ENCODE results near the gene MYO1G.

The MYO1G gene

GRCh38 chr7:44930921-44931320 lies 47.9 kb downstream of the MYO1G start:
- DNase-seq, result no peak

GRCh38 chr7:44922351-44922694 lies 56.5 kb downstream of the MYO1G start:
- no peak for DNase-seq

DNA sequence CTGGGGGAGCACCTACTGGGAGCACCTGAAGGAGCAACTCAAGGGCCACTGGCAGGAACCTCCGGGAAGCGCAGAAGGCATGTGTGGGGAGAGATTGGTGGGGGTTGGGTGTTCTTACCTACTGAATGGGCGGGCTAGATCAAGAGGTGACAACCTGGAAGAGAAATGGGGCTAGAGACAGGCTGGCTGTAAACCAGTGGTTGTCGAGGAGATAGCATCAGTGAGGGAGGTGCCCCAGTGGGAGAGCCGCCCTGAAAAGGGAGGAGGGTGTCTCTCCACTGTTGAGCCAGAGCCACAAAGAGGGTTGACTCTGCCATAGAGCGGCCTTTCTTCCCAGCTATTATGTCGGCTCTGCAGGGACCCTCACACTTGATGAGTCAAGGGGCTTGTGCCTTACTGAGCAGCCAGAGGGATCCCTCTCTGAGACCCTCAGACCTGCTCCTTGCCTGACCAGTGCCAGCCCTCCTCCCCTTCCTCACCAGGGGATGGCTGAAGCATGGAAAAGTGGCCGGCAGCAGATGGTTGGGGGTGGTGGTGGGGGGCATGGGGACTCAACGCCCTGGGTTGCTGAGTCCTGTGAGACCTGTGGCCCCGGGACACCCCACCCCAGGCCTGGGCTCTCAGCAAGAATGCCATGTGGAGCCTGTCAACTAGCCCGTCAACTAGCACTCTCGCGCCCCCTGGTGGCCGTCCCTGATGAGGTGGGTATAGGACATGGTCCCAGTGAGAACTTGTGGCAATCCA lies 57.0 kb downstream of the MYO1G start:
- DNase-seq, result peak; percentile 79 to 86

DNA sequence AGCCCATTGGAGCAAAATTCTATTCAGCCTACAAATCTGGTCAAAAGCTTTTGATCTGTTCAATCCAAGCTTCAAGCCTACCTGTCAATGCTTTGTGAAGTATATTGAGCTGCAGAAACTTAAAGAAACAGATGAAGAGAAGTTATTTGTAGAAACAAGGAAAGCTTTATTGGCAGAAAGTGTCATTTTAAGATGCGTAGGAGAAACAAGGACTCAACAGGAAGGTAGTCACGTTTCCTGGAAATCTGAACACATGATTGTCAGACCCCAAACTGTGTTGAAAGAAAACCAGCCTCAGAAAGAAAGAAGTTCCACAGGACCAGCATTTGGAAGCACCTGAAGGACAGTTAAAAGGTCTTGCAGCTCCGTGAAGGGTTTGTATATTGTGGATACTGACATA lies 58.7 kb downstream of the MYO1G start:
- no peak for DNase-seq

- DNase-seq, result no peak
These were observed 60.8 kb downstream of the MYO1G start for GRCh38 chr7:44918029-44918428.

DNA sequence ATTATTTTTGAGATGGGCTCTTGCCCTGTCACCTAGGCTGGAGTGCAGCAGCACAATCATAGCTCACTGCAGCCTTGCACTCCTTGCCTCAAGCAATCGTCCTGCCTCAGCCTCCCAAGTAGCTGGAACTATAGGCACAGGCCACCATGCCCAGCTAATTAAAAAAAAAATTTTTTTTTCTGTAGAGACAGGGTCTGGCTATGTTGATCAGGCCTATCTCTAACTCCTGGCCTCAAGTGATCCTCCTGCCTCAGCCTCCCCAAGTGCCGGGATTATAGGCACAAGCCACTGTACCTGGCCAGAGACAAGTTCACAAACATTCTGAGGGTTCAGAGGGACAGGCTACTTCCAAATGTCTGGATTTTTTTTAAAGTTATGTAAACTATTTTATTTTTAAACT lies 61.4 kb downstream of the MYO1G start:
- DNase-seq, result no peak

- DNase-seq, result peak in 1 of 2 experiments; percentile 16
These were observed 63.7 kb downstream of the MYO1G start for GRCh38 chr7:44914992-44915607.

DNA sequence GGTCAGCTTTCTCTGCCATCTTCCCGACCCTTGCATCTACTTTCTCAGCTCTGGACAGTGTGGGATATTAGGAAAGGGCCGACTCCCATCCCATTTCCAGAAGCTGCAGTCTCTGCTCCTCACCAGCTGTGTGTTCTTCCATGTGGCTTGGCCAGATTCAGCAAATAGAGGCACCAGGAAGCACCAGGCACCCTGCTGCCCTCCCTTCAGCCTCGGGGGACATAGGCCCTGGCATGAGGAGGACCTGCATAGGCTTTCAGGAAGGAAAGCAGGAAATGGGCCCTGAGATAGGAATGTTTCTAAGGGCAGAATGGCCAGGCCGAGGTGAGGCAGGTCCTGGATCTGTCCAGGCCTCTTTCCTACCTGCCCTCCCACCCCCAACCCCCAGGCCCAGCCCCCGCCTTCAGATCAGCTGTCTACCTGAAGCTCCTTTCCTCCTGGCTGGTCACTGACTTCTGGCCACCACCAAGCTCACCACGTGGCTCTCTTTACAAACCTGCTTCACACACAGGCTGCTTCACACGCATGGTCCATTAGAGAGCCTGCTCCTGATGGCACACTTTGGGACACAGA lies 66.0 kb downstream of the MYO1G start:
- DNase-seq, result peak in 1 of 2 experiments; percentile 25

Measured in SHP77 (cell line).